HepG2 (cell line): ENCODE measurements around the gene CAMK2N2. TPM values are rescaled to one million over a fixed set of nuclear protein-coding genes. Genes with fewer than 3 reads are reported as not detected.

Source experiments
- BRF2 ChIP-seq: sonication (generic); formaldehyde crosslinking; IDR thresholded peaks from 2 replicates; pipeline ENCODE4 v1.8.1; 2022; ENCODE audit warnings: mild to moderate bottlenecking, missing genetic modification reagents
- CBFB ChIP-seq: sonication (generic); formaldehyde crosslinking; IDR thresholded peaks from 2 replicates; pipeline ENCODE4 v1.4.0; 2020; ENCODE audit warnings: missing genetic modification reagents
- CEBPZ ChIP-seq: IDR thresholded peaks from 2 replicates; pipeline ENCODE4 v1.6.1; 2012; ENCODE audit warnings: low read length, improper control_type of control experiment
- DR1 ChIP-seq: sonication (generic); formaldehyde crosslinking; IDR thresholded peaks from 2 replicates; pipeline ENCODE4 v1.8.0; 2021; ENCODE audit warnings: mild to moderate bottlenecking, missing genetic modification reagents, inconsistent platforms
- DZIP1 ChIP-seq: sonication (generic); formaldehyde crosslinking; IDR thresholded peaks from 2 replicates; pipeline ENCODE4 v1.5.0; 2020; ENCODE audit warnings: mild to moderate bottlenecking, missing genetic modification reagents
- FOXK1 ChIP-seq: sonication (generic); formaldehyde crosslinking; IDR thresholded peaks from 2 replicates; pipeline ENCODE4 v1.4.0; 2020; ENCODE audit warnings: low read depth, missing genetic modification reagents, borderline replicate concordance
- KMT2B ChIP-seq: IDR thresholded peaks from 2 replicates; pipeline ENCODE4 v1.6.1; 2016; ENCODE audit warnings: missing genetic modification reagents, missing compliant biosample characterization
- MXD4 ChIP-seq: IDR thresholded peaks from 2 replicates; pipeline ENCODE4 v1.6.1; 2016; ENCODE audit warnings: mild to moderate bottlenecking, missing biosample characterization, missing genetic modification reagents
- RAD51 ChIP-seq: fragments of 450-650 bp; IDR thresholded peaks from 2 replicates; pipeline ENCODE4 v1.6.1; 2016; ENCODE audit warnings: borderline replicate concordance
- SMAD3 ChIP-seq: sonication (generic); formaldehyde crosslinking; IDR thresholded peaks from 2 replicates; pipeline ENCODE4 v1.4.0; 2020; ENCODE audit warnings: missing genetic modification reagents
- SNAPC2 ChIP-seq: sonication (generic); formaldehyde crosslinking; IDR thresholded peaks from 2 replicates; pipeline ENCODE4 v1.8.1; 2022; ENCODE audit warnings: mild to moderate bottlenecking, missing genetic modification reagents
- TBP ChIP-seq: sonication (generic); formaldehyde crosslinking; IDR thresholded peaks from 2 replicates; pipeline ENCODE4 v1.5.0; 2020; ENCODE audit warnings: missing genetic modification reagents
- U2AF1 ChIP-seq: fragments of 200-400 bp; formaldehyde crosslinking; optimal IDR thresholded peaks from 2 replicates; pipeline ENCODE3; 2017; ENCODE audit warnings: mild to moderate bottlenecking, low read depth, low read length
- ZBTB1 ChIP-seq: sonication (generic); formaldehyde crosslinking; IDR thresholded peaks from 2 replicates; pipeline ENCODE4 v1.4.0; 2020; ENCODE audit warnings: missing genetic modification reagents, borderline replicate concordance
- ZMYM3 ChIP-seq: sonication (generic); formaldehyde crosslinking; IDR thresholded peaks from 2 replicates; pipeline ENCODE4 v1.5.1; 2020; ENCODE audit warnings: mild to moderate bottlenecking, missing genetic modification reagents
- ZNF160 ChIP-seq: sonication (generic); formaldehyde crosslinking; IDR thresholded peaks from 2 replicates; pipeline ENCODE4 v1.8.0; 2022; ENCODE audit warnings: mild to moderate bottlenecking, inconsistent platforms, missing genetic modification reagents
- ZNF225 ChIP-seq: sonication (generic); formaldehyde crosslinking; IDR thresholded peaks from 2 replicates; pipeline ENCODE4 v1.4.0; 2020; ENCODE audit warnings: mild to moderate bottlenecking, missing genetic modification reagents
- ZNF343 ChIP-seq: sonication (generic); formaldehyde crosslinking; IDR thresholded peaks from 2 replicates; pipeline ENCODE4 v1.4.0; 2020; ENCODE audit warnings: mild to moderate bottlenecking, missing genetic modification reagents
- ZNF543 ChIP-seq: sonication (generic); formaldehyde crosslinking; IDR thresholded peaks from 2 replicates; pipeline ENCODE4 v1.4.0; 2020; ENCODE audit warnings: mild to moderate bottlenecking, missing genetic modification reagents
- ZNF616 ChIP-seq: sonication (generic); formaldehyde crosslinking; IDR thresholded peaks from 2 replicates; pipeline ENCODE4 v1.5.0; 2020; ENCODE audit warnings: low read depth, mild to moderate bottlenecking, missing genetic modification reagents
- ZNF709 ChIP-seq: sonication (generic); formaldehyde crosslinking; IDR thresholded peaks from 2 replicates; pipeline ENCODE4 v1.5.0; 2020; ENCODE audit warnings: mild to moderate bottlenecking, missing genetic modification reagents
- ZNF749 ChIP-seq: sonication (generic); formaldehyde crosslinking; IDR thresholded peaks from 2 replicates; pipeline ENCODE4 v1.8.0; 2022; ENCODE audit warnings: mild to moderate bottlenecking, missing genetic modification reagents, moderate library complexity, borderline replicate concordance
- ZNF83 ChIP-seq: sonication (generic); formaldehyde crosslinking; IDR thresholded peaks from 2 replicates; pipeline ENCODE4 v1.4.0; 2020; ENCODE audit warnings: missing genetic modification reagents, mild to moderate bottlenecking, borderline replicate concordance
- ZNF841 ChIP-seq: sonication (generic); formaldehyde crosslinking; IDR thresholded peaks from 2 replicates; pipeline ENCODE4 v1.8.1; 2023; ENCODE audit warnings: missing genetic modification reagents, borderline replicate concordance
- polyA plus RNA-seq, 8 experiments: library from polyadenylated mRNA; depleted of rRNA in 3 of 8; stranded (reverse) in 7 of 8; unstranded in 1 of 8; fragments of >200 nt; fragmentation: Illumina TruSeq in 4 of 8; extraction: Trizol in 4 of 8; gene quantifications; 2 replicates each; pipeline versions ENCODE4 v1.2.1 to v1.2.3, GENCODE V29; 2011 to 2016; ENCODE audit warnings: low read depth in 4 of 8, missing spikeins in 1 of 8, mixed read lengths in 1 of 8; ENCODE audit not compliant: insufficient read depth in 1 of 8
- total RNA-seq, 5 experiments: library from RNA; depleted of rRNA; stranded (reverse); fragments of >200 nt; fragmentation: Illumina TruSeq; extraction: Trizol; gene quantifications; 2 replicates each; pipeline ENCODE4 v1.2.3, GENCODE V29; 2016; ENCODE audit warnings: low read depth in 1 of 5

The CAMK2N2 gene
- total and polyA plus RNA-seq, 2 of the 13 experiments (the other 11 are each of a cell fraction or from before 2014, with no cell fraction given): 0.12 to 0.27 TPM

GRCh38 chr3:184298759-184299487 lies 37.6 kb upstream of the CAMK2N2 start, which contains the start of gene PSMD2 (continued):
- TF ChIP-seq CEBPZ (no peak), BRF2 (no peak), ZBTB1 (CRISPR knock-in tag) (no peak), ZNF841 (CRISPR knock-in tag) (no peak), ZMYM3 (CRISPR knock-in tag) (no peak), ZNF543 (CRISPR knock-in tag) (0 out of 2 replicates have a peak, but pooled peaks have one; percentile 20), TBP (CRISPR knock-in tag) (no peak), FOXK1 (CRISPR knock-in tag) (peak; percentile 55; the same call in 1 of the 2 replicates), CBFB (no peak), KMT2B (no peak; the same call in 1 of the 2 replicates), SMAD3 (CRISPR knock-in tag) (no peak), DZIP1 (CRISPR knock-in tag) (peak; percentile 21; the same call in 1 of the 2 replicates), ZNF616 (CRISPR knock-in tag) (peak; percentile 21; the same call in 1 of the 2 replicates), SNAPC2 (CRISPR knock-in tag) (no peak; the same call in 1 of the 2 replicates), ZNF343 (CRISPR knock-in tag) (no peak), ZNF83 (CRISPR knock-in tag) (no peak), MXD4 (0 out of 2 replicates have a peak, but pooled peaks have one; percentile 24), ZNF160 (CRISPR knock-in tag) (no peak), U2AF1 (no peak), ZNF225 (CRISPR knock-in tag) (peak; percentile 29; the same call in 1 of the 2 replicates), ZNF709 (CRISPR knock-in tag) (0 out of 2 replicates have a peak, but pooled peaks have one; percentile 55), DR1 (CRISPR knock-in tag) (no peak), RAD51 (no peak), ZNF749 (CRISPR knock-in tag) (0 out of 2 replicates have a peak, but pooled peaks have one; percentile 25)
